ENCODE results near the gene CNTNAP2. TPM values are rescaled to one million over a fixed set of nuclear protein-coding genes. Genes with fewer than 3 reads are reported as not detected.
"Not testable (repeated sequence)": the region's sequence is repeated elsewhere in the genome, so short reads cannot be mapped to it uniquely, and the experiment has no call there.

CNTNAP2 gene
- total RNA-seq, 6 experiments from 2014 or later = 0.07 to 0.13 (median 0.12) TPM; not detected in 3

GRCh38 chr7:147775516-147776284 lies 1659.1 kb downstream of the CNTNAP2 start:
- Mint-ChIP-seq H3K36me3 (ENCODE audit: low read depth) (no peaks in the 10 kb centered on the region), H3K9me3 (0 out of 2 replicates have a peak, but pooled peaks cover under 1% of the 10 kb centered on the region), H3K27ac (no peak overlapping the region), H3K4me3 (no peak overlapping the region), H3K4me1 (ENCODE audit: low read depth) (no peaks in the 10 kb centered on the region), H3K27me3 (ENCODE audit: insufficient read depth) (no peaks in the 10 kb centered on the region)
- DNase-seq = no peak
- TF ChIP-seq, protein P1, sequence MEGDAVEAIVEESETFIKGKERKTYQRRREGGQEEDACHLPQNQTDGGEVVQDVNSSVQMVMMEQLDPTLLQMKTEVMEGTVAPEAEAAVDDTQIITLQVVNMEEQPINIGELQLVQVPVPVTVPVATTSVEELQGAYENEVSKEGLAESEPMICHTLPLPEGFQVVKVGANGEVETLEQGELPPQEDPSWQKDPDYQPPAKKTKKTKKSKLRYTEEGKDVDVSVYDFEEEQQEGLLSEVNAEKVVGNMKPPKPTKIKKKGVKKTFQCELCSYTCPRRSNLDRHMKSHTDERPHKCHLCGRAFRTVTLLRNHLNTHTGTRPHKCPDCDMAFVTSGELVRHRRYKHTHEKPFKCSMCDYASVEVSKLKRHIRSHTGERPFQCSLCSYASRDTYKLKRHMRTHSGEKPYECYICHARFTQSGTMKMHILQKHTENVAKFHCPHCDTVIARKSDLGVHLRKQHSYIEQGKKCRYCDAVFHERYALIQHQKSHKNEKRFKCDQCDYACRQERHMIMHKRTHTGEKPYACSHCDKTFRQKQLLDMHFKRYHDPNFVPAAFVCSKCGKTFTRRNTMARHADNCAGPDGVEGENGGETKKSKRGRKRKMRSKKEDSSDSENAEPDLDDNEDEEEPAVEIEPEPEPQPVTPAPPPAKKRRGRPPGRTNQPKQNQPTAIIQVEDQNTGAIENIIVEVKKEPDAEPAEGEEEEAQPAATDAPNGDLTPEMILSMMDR (IDR thresholded peaks at IDR 0.05) = no peak

DNA sequence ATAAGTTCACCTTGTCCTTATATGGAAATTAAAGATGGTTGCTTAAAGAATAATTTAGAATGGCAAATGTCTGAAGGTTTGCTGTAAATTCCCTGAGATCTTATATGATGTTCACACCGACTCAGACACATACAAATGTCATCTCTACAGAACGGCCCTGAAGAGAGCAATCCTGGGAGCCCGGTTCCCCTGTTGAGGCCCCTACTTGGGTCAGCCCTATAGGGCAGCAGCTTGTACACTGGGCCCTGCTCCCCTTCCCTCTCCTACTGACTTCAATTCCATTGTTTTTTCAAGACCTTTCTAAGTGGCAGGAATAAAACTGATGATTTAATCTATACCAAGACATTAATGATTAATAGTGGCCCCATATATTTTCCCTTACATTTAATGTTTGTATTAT lies 1660.7 kb downstream of the CNTNAP2 start:
- Mint-ChIP-seq H3K4me1 (ENCODE audit: low read depth) (no peaks in the 10 kb centered on the region), H3K27ac (no peak overlapping the region), H3K36me3 (ENCODE audit: low read depth) (no peaks in the 10 kb centered on the region), H3K27me3 (ENCODE audit: insufficient read depth) (no peaks in the 10 kb centered on the region), H3K4me3 (no peak overlapping the region), H3K9me3 (no peaks in the 10 kb centered on the region; the same call in 1 of the 2 replicates)
- TF ChIP-seq, protein P1 (IDR thresholded peaks at IDR 0.05) = no peak
- DNase-seq = no peak

DNA sequence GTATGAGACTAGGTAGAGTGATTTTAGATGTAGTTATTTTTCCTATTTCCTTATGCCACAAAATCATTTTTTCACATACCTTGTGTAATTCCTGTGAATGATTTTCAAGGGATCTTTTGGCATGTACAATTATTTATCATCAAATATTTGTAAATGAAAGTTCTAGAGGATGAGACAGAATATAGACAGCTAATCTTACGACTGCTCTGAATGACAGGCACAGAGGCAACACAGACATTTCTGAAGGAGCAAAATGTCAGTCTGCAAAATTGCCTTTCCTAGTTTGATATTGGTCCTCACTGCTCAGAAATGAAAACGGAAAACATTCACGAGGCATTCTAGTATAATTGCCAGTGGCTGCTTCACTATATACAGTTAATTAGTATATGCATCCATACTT lies 1663.3 kb downstream of the CNTNAP2 start:
- no peak for DNase-seq
- H3K4me1 Mint-ChIP-seq (ENCODE audit: low read depth) = no peaks in the 10 kb centered on the region
- H3K36me3 Mint-ChIP-seq (ENCODE audit: low read depth) = no peaks in the 10 kb centered on the region

GRCh38 chr7:147796581-147796980 lies 1680.0 kb downstream of the CNTNAP2 start:
- H3K27me3 Mint-ChIP-seq (ENCODE audit: insufficient read depth) = no peaks in the 10 kb centered on the region
- H3K9me3 Mint-ChIP-seq = 0 out of 2 replicates have a peak, but pooled peaks cover 6% of the 10 kb centered on the region
- H3K36me3 Mint-ChIP-seq (ENCODE audit: low read depth) = no peaks in the 10 kb centered on the region
- no peak overlapping the region for H3K4me3 Mint-ChIP-seq
- DNase-seq = no peak
- no peaks in the 10 kb centered on the region for H3K4me1 Mint-ChIP-seq (ENCODE audit: low read depth)
- TF ChIP-seq, protein P1 (IDR thresholded peaks at IDR 0.05) = no peak
- no peak overlapping the region for H3K27ac Mint-ChIP-seq

More for the DNA sequence above, 1663.3 kb downstream of the CNTNAP2 start:
- H3K27me3 Mint-ChIP-seq (ENCODE audit: insufficient read depth) = no peaks in the 10 kb centered on the region
- peaks cover 7% of the 10 kb centered on the region for H3K9me3 Mint-ChIP-seq
- TF ChIP-seq, protein P1 (IDR thresholded peaks at IDR 0.05) = no peak
- H3K27ac Mint-ChIP-seq = no peak overlapping the region
- no peak overlapping the region for H3K4me3 Mint-ChIP-seq

DNA sequence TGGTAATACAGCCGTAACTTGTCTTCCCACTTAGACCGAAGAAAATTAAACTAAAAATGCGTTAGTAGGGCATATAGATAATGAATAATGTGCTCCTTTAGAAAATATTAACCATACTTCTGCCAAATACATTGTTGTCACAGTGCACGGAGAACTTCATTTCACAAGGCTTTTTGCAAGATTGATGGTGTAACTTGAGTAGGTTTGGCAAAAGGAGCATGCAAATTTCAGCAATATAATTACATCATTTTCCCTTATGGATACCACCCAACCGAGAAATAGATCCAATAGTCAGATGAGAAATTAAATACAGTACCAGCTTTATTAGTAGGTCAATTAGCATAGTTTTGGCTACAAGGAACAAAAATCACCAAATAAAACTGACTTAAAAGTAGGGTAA lies 1681.4 kb downstream of the CNTNAP2 start:
- DNase-seq = no peak
- Mint-ChIP-seq H3K4me1 (ENCODE audit: low read depth) (no peaks in the 10 kb centered on the region), H3K36me3 (ENCODE audit: low read depth) (no peaks in the 10 kb centered on the region), H3K27ac (no peak overlapping the region), H3K27me3 (ENCODE audit: insufficient read depth) (no peaks in the 10 kb centered on the region), H3K9me3 (0 out of 2 replicates have a peak, but pooled peaks cover 6% of the 10 kb centered on the region), H3K4me3 (no peak overlapping the region)
- TF ChIP-seq, protein P1 (IDR thresholded peaks at IDR 0.05) = no peak

GRCh38 chr7:147801762-147802161 lies 1685.2 kb downstream of the CNTNAP2 start:
- not testable (repeated sequence) for H3K27ac Mint-ChIP-seq; H3K36me3 Mint-ChIP-seq (ENCODE audit: low read depth); H3K4me1 Mint-ChIP-seq (ENCODE audit: low read depth); H3K27me3 Mint-ChIP-seq (ENCODE audit: insufficient read depth); DNase-seq; H3K4me3 Mint-ChIP-seq
- H3K9me3 Mint-ChIP-seq = peaks cover 14% of the 10 kb centered on the region

Data from HFFc6 (cell line).